MM.1S (cell line): ENCODE data around the gene KL.

Experiments used
- CTCF ChIP-seq: fragments of 300-600 bp; sonication (generic); IDR thresholded peaks from 2 replicates; pipeline ENCODE4 v1.5.1; 2016; ENCODE audit warnings: antibody characterized with exemption, low read length, mixed read lengths
- EZH2 ChIP-seq: fragments of 300-600 bp; sonication (generic); optimal IDR thresholded peaks from 2 replicates; pipeline ENCODE3; 2017; ENCODE audit warnings: low read depth, mild to moderate bottlenecking, antibody characterized with exemption, low read length, mixed read lengths

GRCh38 chr13:33015791-33016323, 366 bp upstream of the KL start:
- TF ChIP-seq CTCF (no peak), EZH2 (no peak)
